Measurements from ENCODE around the gene UBE2E2.
"Not testable (repeated sequence)": the region's sequence is repeated elsewhere in the genome, so short reads cannot be mapped to it uniquely, and the experiment has no call there.

UBE2E2 gene

GRCh38 chr3:23202921-23203707, at the start of gene UBE2E2:
TSS of gene UBE2E2 (plus strand) at chr3:23203327.
- no peak for DNase-seq (ENCODE audit: low read depth, low spot score)

GRCh38 chr3:23153436-23153835, 49.7 kb upstream of the UBE2E2 start:
- no peak for DNase-seq (ENCODE audit: low read depth, low spot score)

- no peak for DNase-seq (ENCODE audit: low read depth, low spot score)
Observed at GRCh38 chr3:23157331-23157730, 45.8 kb upstream of the UBE2E2 start.

- DNase-seq (ENCODE audit: low read depth, low spot score): no peak
Observed at GRCh38 chr3:23159929-23160328, 43.2 kb upstream of the UBE2E2 start.

GRCh38 chr3:23161308-23161707, 41.8 kb upstream of the UBE2E2 start:
- DNase-seq (ENCODE audit: low read depth, low spot score): no peak

- DNase-seq (ENCODE audit: low read depth, low spot score): no peak
Observed at GRCh38 chr3:23161896-23162570, 41.1 kb upstream of the UBE2E2 start.

- no peak for DNase-seq (ENCODE audit: low read depth, low spot score)
Observed at GRCh38 chr3:23162934-23163333, 40.2 kb upstream of the UBE2E2 start.

GRCh38 chr3:23164746-23165145, 38.4 kb upstream of the UBE2E2 start:
- DNase-seq (ENCODE audit: low read depth, low spot score): no peak

- DNase-seq (ENCODE audit: low read depth, low spot score): no peak
Observed at GRCh38 chr3:23165571-23165970, 37.6 kb upstream of the UBE2E2 start.

- DNase-seq (ENCODE audit: low read depth, low spot score): no peak
Observed at GRCh38 chr3:23166276-23166675, 36.9 kb upstream of the UBE2E2 start.

GRCh38 chr3:23166845-23167244, 36.3 kb upstream of the UBE2E2 start:
- DNase-seq (ENCODE audit: low read depth, low spot score): no peak

GRCh38 chr3:23169551-23169950, 33.6 kb upstream of the UBE2E2 start:
- DNase-seq (ENCODE audit: low read depth, low spot score): no peak

- DNase-seq (ENCODE audit: low read depth, low spot score): no peak
Observed at GRCh38 chr3:23170291-23170690, 32.8 kb upstream of the UBE2E2 start.

GRCh38 chr3:23172059-23172458, 31.1 kb upstream of the UBE2E2 start:
- no peak for DNase-seq (ENCODE audit: low read depth, low spot score)

- no peak for DNase-seq (ENCODE audit: low read depth, low spot score)
Observed at GRCh38 chr3:23174426-23175039, 28.6 kb upstream of the UBE2E2 start.

GRCh38 chr3:23175341-23176083, 27.6 kb upstream of the UBE2E2 start:
- no peak for DNase-seq (ENCODE audit: low read depth, low spot score)

GRCh38 chr3:23176839-23177238, 26.3 kb upstream of the UBE2E2 start:
- DNase-seq (ENCODE audit: low read depth, low spot score): not testable (repeated sequence)

- no peak for DNase-seq (ENCODE audit: low read depth, low spot score)
Observed at GRCh38 chr3:23182996-23183513, 20.1 kb upstream of the UBE2E2 start.

GRCh38 chr3:23183731-23184130, 19.4 kb upstream of the UBE2E2 start:
- no peak for DNase-seq (ENCODE audit: low read depth, low spot score)

GRCh38 chr3:23185861-23186260, 17.3 kb upstream of the UBE2E2 start:
- DNase-seq (ENCODE audit: low read depth, low spot score): no peak

GRCh38 chr3:23189187-23189586, 13.9 kb upstream of the UBE2E2 start:
- DNase-seq (ENCODE audit: low read depth, low spot score): no peak

GRCh38 chr3:23192816-23193215, 10.3 kb upstream of the UBE2E2 start:
- DNase-seq (ENCODE audit: low read depth, low spot score): no peak

All from activated CD4-positive, CD25-positive, alpha-beta regulatory T cell treated with anti-CD3 and anti-CD28 coated beads, Interleukin-2, amount 50 U/mL, for 16 hours (primary cell).